K562 (cell line): ENCODE results near the gene ZNF302. TPM values are rescaled to one million over a fixed set of nuclear protein-coding genes. Genes with fewer than 3 reads are reported as not detected.

Experiments
- CEBPG ChIP-seq, 3 experiments: fragments of 200-800 bp in 1 of 3; sonication (Bioruptor generic) in 1 of 3; sonication (generic) in 1 of 3; formaldehyde crosslinking in 1 of 3; IDR thresholded peaks in 2 of 3; conservative IDR thresholded peaks in 1 of 3; 2 replicates each; pipeline versions ENCODE4 v1.6.1 to v1.8.0; 2016 to 2022; ENCODE audit warnings: missing compliant biosample characterization in 2 of 3, missing genetic modification characterization in 2 of 3, mild to moderate bottlenecking in 1 of 3, missing genetic modification reagents in 1 of 3
- CHD1 ChIP-seq: fragments of 200-600 bp; sonication (generic); IDR thresholded peaks from one replicate; pipeline ENCODE4 v1.6.1; 2012; ENCODE audit warnings: mild to moderate bottlenecking, moderate library complexity, low read length, inconsistent platforms
- ETV5 ChIP-seq: sonication (generic); formaldehyde crosslinking; IDR thresholded peaks from 2 replicates; pipeline ENCODE4 v1.4.0; 2020; ENCODE audit warnings: low read depth, mild to moderate bottlenecking, missing genetic modification reagents
- GATAD2A ChIP-seq: fragments of 450-650 bp; IDR thresholded peaks from 2 replicates; pipeline ENCODE4 v1.6.1; 2017
- L3MBTL2 ChIP-seq: fragments of 450-650 bp; IDR thresholded peaks from 2 replicates; pipeline ENCODE4 v1.6.1; 2016; ENCODE audit warnings: mild to moderate bottlenecking, moderate library complexity
- MEF2A ChIP-seq: IDR thresholded peaks from 2 replicates; pipeline ENCODE4 v1.6.1; 2011; ENCODE audit warnings: low read depth, mild to moderate bottlenecking, low read length, moderate library complexity; ENCODE audit not compliant: control insufficient read depth
- NEUROD1 ChIP-seq: fragments of 150-350 bp; IDR thresholded peaks from 2 replicates; pipeline ENCODE4 v1.6.1; 2014; ENCODE audit warnings: borderline replicate concordance, low read length, low read depth; ENCODE audit not compliant: partially characterized antibody
- NR3C1 ChIP-seq: sonication (generic); formaldehyde crosslinking; IDR thresholded peaks from 2 replicates; pipeline ENCODE4 v1.8.1; 2022; ENCODE audit warnings: missing genetic modification reagents
- SMAD1 ChIP-seq: fragments of 150-350 bp; IDR thresholded peaks from 2 replicates; pipeline ENCODE4 v1.6.1; 2014; ENCODE audit warnings: low read length, low read depth; ENCODE audit not compliant: partially characterized antibody
- SMARCC2 ChIP-seq: fragments of 450-650 bp; IDR thresholded peaks from 2 replicates; pipeline ENCODE4 v1.6.1; 2017; ENCODE audit warnings: antibody characterized with exemption, moderate library complexity, mild to moderate bottlenecking, low read depth
- ZKSCAN3 ChIP-seq: fragments of 250-450 bp; sonication (Bioruptor Pico); IDR thresholded peaks from 2 replicates; pipeline ENCODE4 v1.4.0; 2020
- ZNF224 ChIP-seq: sonication (generic); formaldehyde crosslinking; IDR thresholded peaks from 2 replicates; pipeline ENCODE4 v1.8.0; 2022; ENCODE audit warnings: mild to moderate bottlenecking, missing genetic modification reagents
- ZNF507 ChIP-seq: conservative IDR thresholded peaks from 2 replicates; pipeline ENCODE4 v1.6.1; 2017; ENCODE audit warnings: missing genetic modification characterization, missing compliant biosample characterization
- ZNF561 ChIP-seq: fragments of 450-650 bp; formaldehyde crosslinking; conservative IDR thresholded peaks from 2 replicates; pipeline ENCODE4 v1.4.0; 2020; ENCODE audit warnings: mild to moderate bottlenecking, moderate library complexity
- ZNF707 ChIP-seq: fragments of 250-450 bp; sonication (Bioruptor Pico); conservative IDR thresholded peaks from 2 replicates; pipeline ENCODE4 v1.8.0; 2022; ENCODE audit warnings: inconsistent platforms, mild to moderate bottlenecking, moderate library complexity
- polyA plus RNA-seq, 8 experiments: library from polyadenylated mRNA; depleted of rRNA in 4 of 8; stranded (reverse) in 5 of 8; unstranded in 3 of 8; fragments of >200 nt; fragmentation: Nextera tagmentation in 2 of 8; fragmentation: Illumina TruSeq in 1 of 8; extraction: Ambion mirVana in 2 of 8; extraction: Trizol in 1 of 8; gene quantifications; 2 replicates each; pipeline versions ENCODE4 v1.2.1 to v1.2.3, GENCODE V29; 2011 to 2014; ENCODE audit warnings: inconsistent platforms in 1 of 8, missing spikeins in 1 of 8
- total RNA-seq, 7 experiments: library from RNA; depleted of rRNA in 6 of 7; stranded (reverse); fragments of >200 nt in 6 of 7; fragmentation: Illumina TruSeq in 2 of 7; extraction: Trizol in 2 of 7; gene quantifications; 2 replicates each; pipeline versions ENCODE4 v1.2.1 to v1.2.3, GENCODE V29; 2011 to 2021; ENCODE audit warnings: low replicate concordance in 1 of 7
- TF ChIP-seq, protein P1 (sequence below): fragments of 450-650 bp; IDR thresholded peaks from 2 replicates; pipeline ENCODE4 v1.6.1; 2016; ENCODE audit warnings: low read depth, mild to moderate bottlenecking, moderate library complexity
- TF ChIP-seq, protein P2 (sequence below): fragments of 450-650 bp; formaldehyde crosslinking; IDR thresholded peaks from 2 replicates; pipeline ENCODE4 v1.4.0; 2020; ENCODE audit warnings: mild to moderate bottlenecking, mixed read lengths
- TF ChIP-seq, protein P3 (sequence below): fragments of 200-800 bp; sonication (Bioruptor generic); IDR thresholded peaks from 2 replicates; pipeline ENCODE4 v1.6.1; 2017; ENCODE audit warnings: missing genetic modification characterization, missing compliant biosample characterization
- TF ChIP-seq, protein P4 (sequence below): fragments of 150-350 bp; IDR thresholded peaks from 2 replicates; pipeline ENCODE4 v1.6.1; 2014; ENCODE audit warnings: low read depth, mild to moderate bottlenecking, low read length, borderline replicate concordance
- TF ChIP-seq, protein P5 (sequence below): fragments of 250-450 bp; sonication (Bioruptor Pico); IDR thresholded peaks from 2 replicates; pipeline ENCODE4 v1.9.0; 2021; ENCODE audit warnings: mild to moderate bottlenecking

Gene ZNF302
- total and polyA plus RNA-seq, 9 of the 15 experiments (the other 6 are each of a cell fraction or from before 2014, with no cell fraction given): 0.08 to 1.0 (median 0.27) TPM; not detected in 1

DNA sequence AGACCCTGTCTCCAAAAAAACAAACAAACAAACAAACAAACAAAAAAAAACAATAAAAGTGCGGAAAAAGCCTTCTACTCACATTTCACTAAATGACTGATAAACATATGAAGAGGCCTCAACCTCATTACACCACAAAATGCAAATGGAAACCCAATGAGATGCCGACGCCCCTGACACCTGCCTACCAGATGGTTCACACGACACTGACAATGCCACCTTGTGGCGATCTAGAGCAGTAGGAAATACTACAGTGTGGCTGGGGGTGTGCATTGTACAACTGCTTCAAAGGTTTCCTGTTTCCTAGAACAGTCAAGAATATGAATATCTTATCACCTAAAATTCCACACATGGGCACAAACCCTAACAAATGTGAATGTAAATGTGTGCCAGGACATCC, 14.6 kb upstream of the ZNF302 start (continued):
- TF ChIP-seq NR3C1 (no peak), CEBPG (CRISPR knock-in tag; IDR thresholded peaks at IDR 0.05) (no peak), CEBPG (tag; conservative IDR thresholded peaks at IDR 0.05 in 1 of 2, IDR thresholded peaks at IDR 0.05 in 1 of 2) (no peak), ZNF707 (CRISPR knock-in tag) (no peak), ETV5 (CRISPR knock-in tag) (no peak), ZNF224 (CRISPR knock-in tag) (no peak), L3MBTL2 (peak; percentile 91), SMARCC2 (no peak), CHD1 (no peak), ZKSCAN3 (CRISPR knock-in tag) (no peak), SMAD1 (no peak), GATAD2A (no peak), ZNF561 (CRISPR knock-in tag) (no peak), MEF2A (no peak), NEUROD1 (no peak), ZNF507 (tag) (no peak)
- TF ChIP-seq, protein P1, sequence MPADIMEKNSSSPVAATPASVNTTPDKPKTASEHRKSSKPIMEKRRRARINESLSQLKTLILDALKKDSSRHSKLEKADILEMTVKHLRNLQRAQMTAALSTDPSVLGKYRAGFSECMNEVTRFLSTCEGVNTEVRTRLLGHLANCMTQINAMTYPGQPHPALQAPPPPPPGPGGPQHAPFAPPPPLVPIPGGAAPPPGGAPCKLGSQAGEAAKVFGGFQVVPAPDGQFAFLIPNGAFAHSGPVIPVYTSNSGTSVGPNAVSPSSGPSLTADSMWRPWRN: no peak
- TF ChIP-seq, protein P2, sequence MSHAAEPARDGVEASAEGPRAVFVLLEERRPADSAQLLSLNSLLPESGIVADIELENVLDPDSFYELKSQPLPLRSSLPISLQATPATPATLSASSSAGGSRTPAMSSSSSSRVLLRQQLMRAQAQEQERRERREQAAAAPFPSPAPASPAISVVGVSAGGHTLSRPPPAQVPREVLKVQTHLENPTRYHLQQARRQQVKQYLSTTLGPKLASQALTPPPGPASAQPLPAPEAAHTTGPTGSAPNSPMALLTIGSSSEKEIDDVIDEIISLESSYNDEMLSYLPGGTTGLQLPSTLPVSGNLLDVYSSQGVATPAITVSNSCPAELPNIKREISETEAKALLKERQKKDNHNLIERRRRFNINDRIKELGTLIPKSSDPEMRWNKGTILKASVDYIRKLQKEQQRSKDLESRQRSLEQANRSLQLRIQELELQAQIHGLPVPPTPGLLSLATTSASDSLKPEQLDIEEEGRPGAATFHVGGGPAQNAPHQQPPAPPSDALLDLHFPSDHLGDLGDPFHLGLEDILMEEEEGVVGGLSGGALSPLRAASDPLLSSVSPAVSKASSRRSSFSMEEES (CRISPR knock-in tag): no peak
- TF ChIP-seq, protein P3, sequence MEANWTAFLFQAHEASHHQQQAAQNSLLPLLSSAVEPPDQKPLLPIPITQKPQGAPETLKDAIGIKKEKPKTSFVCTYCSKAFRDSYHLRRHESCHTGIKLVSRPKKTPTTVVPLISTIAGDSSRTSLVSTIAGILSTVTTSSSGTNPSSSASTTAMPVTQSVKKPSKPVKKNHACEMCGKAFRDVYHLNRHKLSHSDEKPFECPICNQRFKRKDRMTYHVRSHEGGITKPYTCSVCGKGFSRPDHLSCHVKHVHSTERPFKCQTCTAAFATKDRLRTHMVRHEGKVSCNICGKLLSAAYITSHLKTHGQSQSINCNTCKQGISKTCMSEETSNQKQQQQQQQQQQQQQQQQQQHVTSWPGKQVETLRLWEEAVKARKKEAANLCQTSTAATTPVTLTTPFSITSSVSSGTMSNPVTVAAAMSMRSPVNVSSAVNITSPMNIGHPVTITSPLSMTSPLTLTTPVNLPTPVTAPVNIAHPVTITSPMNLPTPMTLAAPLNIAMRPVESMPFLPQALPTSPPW (CRISPR knock-in tag): no peak
- TF ChIP-seq, protein P4, sequence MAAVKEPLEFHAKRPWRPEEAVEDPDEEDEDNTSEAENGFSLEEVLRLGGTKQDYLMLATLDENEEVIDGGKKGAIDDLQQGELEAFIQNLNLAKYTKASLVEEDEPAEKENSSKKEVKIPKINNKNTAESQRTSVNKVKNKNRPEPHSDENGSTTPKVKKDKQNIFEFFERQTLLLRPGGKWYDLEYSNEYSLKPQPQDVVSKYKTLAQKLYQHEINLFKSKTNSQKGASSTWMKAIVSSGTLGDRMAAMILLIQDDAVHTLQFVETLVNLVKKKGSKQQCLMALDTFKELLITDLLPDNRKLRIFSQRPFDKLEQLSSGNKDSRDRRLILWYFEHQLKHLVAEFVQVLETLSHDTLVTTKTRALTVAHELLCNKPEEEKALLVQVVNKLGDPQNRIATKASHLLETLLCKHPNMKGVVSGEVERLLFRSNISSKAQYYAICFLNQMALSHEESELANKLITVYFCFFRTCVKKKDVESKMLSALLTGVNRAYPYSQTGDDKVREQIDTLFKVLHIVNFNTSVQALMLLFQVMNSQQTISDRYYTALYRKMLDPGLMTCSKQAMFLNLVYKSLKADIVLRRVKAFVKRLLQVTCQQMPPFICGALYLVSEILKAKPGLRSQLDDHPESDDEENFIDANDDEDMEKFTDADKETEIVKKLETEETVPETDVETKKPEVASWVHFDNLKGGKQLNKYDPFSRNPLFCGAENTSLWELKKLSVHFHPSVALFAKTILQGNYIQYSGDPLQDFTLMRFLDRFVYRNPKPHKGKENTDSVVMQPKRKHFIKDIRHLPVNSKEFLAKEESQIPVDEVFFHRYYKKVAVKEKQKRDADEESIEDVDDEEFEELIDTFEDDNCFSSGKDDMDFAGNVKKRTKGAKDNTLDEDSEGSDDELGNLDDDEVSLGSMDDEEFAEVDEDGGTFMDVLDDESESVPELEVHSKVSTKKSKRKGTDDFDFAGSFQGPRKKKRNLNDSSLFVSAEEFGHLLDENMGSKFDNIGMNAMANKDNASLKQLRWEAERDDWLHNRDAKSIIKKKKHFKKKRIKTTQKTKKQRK: no peak
- TF ChIP-seq, protein P5, sequence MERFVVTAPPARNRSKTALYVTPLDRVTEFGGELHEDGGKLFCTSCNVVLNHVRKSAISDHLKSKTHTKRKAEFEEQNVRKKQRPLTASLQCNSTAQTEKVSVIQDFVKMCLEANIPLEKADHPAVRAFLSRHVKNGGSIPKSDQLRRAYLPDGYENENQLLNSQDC: no peak
